ENCODE results near the gene PPP2R5A. TPM values are rescaled to one million over a fixed set of nuclear protein-coding genes. Genes with fewer than 3 reads are reported as not detected.
A peak's percentile ranks its signal among the peaks of the same experiment; 100 is the strongest.

The PPP2R5A gene
- polyA plus RNA-seq, 1 experiment, result 10.2 TPM

DNA sequence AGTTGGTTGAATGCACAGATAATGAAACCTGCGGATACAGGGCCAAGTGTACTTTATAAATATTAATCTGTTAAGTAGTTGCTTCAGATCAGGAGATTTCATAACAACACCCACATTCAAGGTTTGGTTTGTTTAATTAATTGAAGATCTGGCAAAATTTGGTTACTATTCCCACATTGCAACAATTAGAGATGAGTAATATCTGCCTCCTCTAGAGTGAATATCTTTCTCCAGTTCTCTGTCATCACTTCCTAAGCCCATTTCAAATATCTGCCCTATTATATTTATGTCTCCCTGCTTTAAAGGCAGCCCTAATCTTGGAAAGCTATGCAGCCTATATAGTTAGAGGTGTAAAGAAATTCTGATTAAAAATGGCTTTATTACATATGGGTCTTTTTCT lies 61.4 kb downstream of the PPP2R5A start:
- no peaks in the 10 kb centered on the region for H3K27me3 ChIP-seq (ENCODE audit: control insufficient read depth, insufficient read depth, low read length)
- no peak for DNase-seq (ENCODE audit: low read depth)
- ChIA-PET POLR2A (no interaction called here), CTCF (no interaction called here)
- TF ChIP-seq, protein P1, sequence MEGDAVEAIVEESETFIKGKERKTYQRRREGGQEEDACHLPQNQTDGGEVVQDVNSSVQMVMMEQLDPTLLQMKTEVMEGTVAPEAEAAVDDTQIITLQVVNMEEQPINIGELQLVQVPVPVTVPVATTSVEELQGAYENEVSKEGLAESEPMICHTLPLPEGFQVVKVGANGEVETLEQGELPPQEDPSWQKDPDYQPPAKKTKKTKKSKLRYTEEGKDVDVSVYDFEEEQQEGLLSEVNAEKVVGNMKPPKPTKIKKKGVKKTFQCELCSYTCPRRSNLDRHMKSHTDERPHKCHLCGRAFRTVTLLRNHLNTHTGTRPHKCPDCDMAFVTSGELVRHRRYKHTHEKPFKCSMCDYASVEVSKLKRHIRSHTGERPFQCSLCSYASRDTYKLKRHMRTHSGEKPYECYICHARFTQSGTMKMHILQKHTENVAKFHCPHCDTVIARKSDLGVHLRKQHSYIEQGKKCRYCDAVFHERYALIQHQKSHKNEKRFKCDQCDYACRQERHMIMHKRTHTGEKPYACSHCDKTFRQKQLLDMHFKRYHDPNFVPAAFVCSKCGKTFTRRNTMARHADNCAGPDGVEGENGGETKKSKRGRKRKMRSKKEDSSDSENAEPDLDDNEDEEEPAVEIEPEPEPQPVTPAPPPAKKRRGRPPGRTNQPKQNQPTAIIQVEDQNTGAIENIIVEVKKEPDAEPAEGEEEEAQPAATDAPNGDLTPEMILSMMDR (IDR thresholded peaks at IDR 0.05; ENCODE audit: insufficient read depth, low read depth, low read length), result no peak
- no peak overlapping the region for H3K4me3 ChIP-seq (ENCODE audit: low read depth, low read length)
- H3K36me3 ChIP-seq (ENCODE audit: control insufficient read depth, insufficient read depth, low read length), result no peaks in the 10 kb centered on the region

DNA sequence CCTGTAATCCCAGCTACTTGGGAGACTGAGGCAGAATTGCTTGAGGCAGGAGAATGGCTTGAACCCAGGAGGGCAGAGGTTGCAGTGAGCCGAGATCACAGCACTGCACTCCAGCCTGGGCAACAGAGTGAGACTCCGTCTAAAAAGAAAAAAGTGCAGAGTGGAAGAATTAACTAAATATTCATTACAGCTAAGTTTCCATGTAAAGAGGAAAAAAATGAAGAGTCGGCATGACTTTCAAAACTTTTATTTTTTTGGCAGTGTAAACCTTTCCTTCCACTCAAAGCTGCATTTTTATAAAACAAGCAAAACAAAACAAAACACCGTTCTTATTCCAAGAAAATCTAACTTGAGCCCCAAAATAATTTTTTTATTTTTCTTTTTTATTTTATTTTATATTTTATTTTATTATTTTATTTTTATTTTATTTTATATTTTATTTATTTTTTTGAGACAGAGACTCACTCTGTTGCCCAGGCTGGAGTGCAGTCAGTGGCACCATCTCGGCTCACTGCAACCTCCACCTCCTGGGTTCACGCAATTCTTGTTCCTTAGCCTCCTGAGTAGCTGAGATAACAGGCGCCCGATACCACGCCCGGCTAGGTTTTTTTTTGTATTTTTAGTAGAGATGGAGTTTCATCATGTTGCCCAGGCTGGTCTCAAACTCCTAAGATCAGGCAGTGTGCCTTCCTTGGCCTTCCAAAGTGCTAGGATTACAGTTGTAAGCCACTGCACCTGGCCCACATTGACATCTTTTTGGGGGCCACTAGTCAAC lies 66.6 kb downstream of the PPP2R5A start:
- no peak overlapping the region for H3K4me3 ChIP-seq (ENCODE audit: low read depth, low read length)
- TF ChIP-seq, protein P1 (IDR thresholded peaks at IDR 0.05; ENCODE audit: insufficient read depth, low read depth, low read length), result no peak
- ChIA-PET POLR2A (no interaction called here), CTCF (interaction anchor here (0.6 to 1.4 kb wide), 2 partner anchors 8 to 125 kb away, joined by 3 to 4 read pairs; no protein-coding TSS in a partner anchor)
- H3K36me3 ChIP-seq (ENCODE audit: control insufficient read depth, insufficient read depth, low read length), result no peaks in the 10 kb centered on the region
- DNase-seq (ENCODE audit: low read depth), result no peak
- H3K27me3 ChIP-seq (ENCODE audit: control insufficient read depth, insufficient read depth, low read length), result no peaks in the 10 kb centered on the region

DNA sequence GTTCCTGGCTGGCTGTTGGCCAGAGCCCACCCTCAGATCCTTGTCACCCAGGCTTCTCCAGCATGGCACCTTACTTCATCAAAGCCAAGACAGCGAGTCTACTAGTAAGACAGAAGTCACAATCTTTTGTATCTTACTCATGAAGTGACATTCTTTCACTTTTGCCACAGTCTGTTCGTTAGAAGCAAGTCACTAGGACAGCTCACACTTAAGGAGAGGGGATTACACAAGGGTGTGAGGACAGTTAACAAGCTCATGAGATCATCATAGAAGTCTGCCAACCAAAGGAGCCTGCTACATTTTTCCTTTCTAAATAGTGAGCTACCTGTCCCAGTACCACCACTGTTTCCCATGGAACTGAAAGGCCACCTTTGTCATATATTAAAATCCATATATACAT lies 68.0 kb downstream of the PPP2R5A start:
- ChIA-PET POLR2A (no interaction called here), CTCF (interaction anchor here (3.0 kb wide), 1 partner anchor 15 kb away, joined by 10 read pairs; no protein-coding TSS in a partner anchor)
- Histone ChIP-seq H3K27me3 (ENCODE audit: control insufficient read depth, insufficient read depth, low read length) (no peaks in the 10 kb centered on the region), H3K4me3 (ENCODE audit: low read depth, low read length) (no peak overlapping the region), H3K36me3 (ENCODE audit: control insufficient read depth, insufficient read depth, low read length) (no peaks in the 10 kb centered on the region)
- no peak for DNase-seq (ENCODE audit: low read depth)
- TF ChIP-seq, protein P1 (IDR thresholded peaks at IDR 0.05; ENCODE audit: insufficient read depth, low read depth, low read length), result no peak

DNA sequence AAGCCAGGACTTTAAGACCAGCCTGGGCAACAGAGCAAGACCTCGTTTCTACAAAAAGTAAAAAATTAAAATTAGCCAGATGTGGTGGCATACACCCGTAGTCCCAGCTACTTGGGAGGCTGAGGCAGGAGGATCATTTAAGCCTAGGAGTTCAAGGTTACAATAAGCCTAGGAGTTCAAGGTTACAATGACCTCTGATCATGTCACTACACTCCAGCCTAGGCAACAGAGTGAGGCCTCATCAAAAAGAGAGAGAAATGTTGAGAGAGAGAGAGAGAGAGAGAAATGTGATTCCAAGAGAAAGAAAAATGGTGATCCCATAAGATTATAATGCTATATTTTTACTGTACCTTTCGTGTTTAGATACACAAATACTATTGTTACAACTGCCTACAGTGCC lies 69.3 kb downstream of the PPP2R5A start:
- H3K27me3 ChIP-seq (ENCODE audit: control insufficient read depth, insufficient read depth, low read length), result no peaks in the 10 kb centered on the region
- no peaks in the 10 kb centered on the region for H3K36me3 ChIP-seq (ENCODE audit: control insufficient read depth, insufficient read depth, low read length)
- POLR2A ChIA-PET, result no interaction called here
- no peak for DNase-seq (ENCODE audit: low read depth)
- TF ChIP-seq, protein P1 (IDR thresholded peaks at IDR 0.05; ENCODE audit: insufficient read depth, low read depth, low read length), result no peak
- CTCF ChIA-PET, result interaction anchor here (3.0 kb wide), 1 partner anchor 13 kb away, joined by 10 read pairs; no protein-coding TSS in a partner anchor
- H3K4me3 ChIP-seq (ENCODE audit: low read depth, low read length), result no peak overlapping the region

DNA sequence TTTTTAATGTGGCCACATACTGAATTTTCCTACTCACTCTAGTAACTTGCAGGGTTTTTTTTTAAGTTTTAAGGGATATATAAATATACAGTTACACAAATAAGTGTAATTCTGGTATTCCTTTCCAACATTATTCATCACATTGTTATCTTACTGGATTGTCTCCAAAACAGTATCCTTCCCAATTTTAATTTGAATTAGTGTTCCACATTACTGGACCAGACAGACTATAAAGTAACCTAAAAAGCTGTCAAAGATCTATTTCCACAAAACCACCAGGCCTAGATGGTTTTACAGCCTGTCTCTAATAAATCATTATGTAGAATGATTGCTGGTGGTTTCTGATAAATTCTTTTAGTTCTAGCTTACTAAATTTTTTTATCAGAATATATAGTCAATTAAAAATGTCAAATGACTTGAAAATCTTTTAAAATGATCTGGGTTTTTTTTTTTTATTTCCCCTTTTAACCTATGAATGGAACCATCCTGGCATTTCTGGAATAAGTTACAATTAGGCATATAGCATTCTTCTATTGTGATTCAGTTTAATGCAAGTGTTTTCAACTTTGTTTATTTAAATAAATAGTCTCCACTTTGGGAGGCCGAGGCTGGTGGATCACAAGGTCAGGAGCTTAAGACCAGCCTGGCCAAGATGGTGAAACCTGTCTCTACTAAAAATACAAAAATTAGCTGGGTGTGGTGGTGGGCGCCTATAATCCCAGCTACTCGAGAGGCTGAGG lies 70.2 kb downstream of the PPP2R5A start:
- Histone ChIP-seq H3K27me3 (ENCODE audit: control insufficient read depth, insufficient read depth, low read length) (no peaks in the 10 kb centered on the region), H3K4me3 (ENCODE audit: low read depth, low read length) (no peak overlapping the region), H3K36me3 (ENCODE audit: control insufficient read depth, insufficient read depth, low read length) (no peaks in the 10 kb centered on the region)
- CTCF ChIA-PET, result interaction anchor here (0.8 to 3.0 kb wide), 4 partner anchors 12 to 320 kb away, joined by 3 to 10 read pairs (median 4); partner anchors contain the start of genes DTL and INTS7
- peak; percentile 26 for DNase-seq (ENCODE audit: low read depth)
- POLR2A ChIA-PET, result interaction anchor here (0.6 kb wide), 1 partner anchor 255 kb away, joined by 8 read pairs; no protein-coding TSS in a partner anchor
- TF ChIP-seq, protein P1 (IDR thresholded peaks at IDR 0.05; ENCODE audit: insufficient read depth, low read depth, low read length), result no peak

Measured in BJ (cell line).